HuH-7.5 (cell line): Measurements from ENCODE around the gene TM6SF1.
"Not testable (repeated sequence)": the region's sequence is repeated elsewhere in the genome, so short reads cannot be mapped to it uniquely, and the experiment has no call there.

Source experiments
- DNase-seq: peaks from one replicate; pipeline ENCODE4 v3.0.0; 2011; ENCODE audit warnings: low spot score

The TM6SF1 gene

GRCh38 chr15:83106994-83107840 lies at the start of gene TM6SF1:
TSS of gene TM6SF1 (plus strand) at chr15:83107645. CDS start at chr15:83107681, 36 bp downstream.
- peak; percentile 28 for DNase-seq

GRCh38 chr15:83057696-83058376 lies 49.6 kb upstream of the TM6SF1 start:
- DNase-seq = no peak

GRCh38 chr15:83061680-83062079 lies 45.8 kb upstream of the TM6SF1 start:
- no peak for DNase-seq

- no peak for DNase-seq
Measured at GRCh38 chr15:83062768-83063180, 44.7 kb upstream of the TM6SF1 start.

- no peak for DNase-seq
Measured at GRCh38 chr15:83063551-83063950, 43.9 kb upstream of the TM6SF1 start.

- DNase-seq = no peak
Measured at GRCh38 chr15:83064859-83065258, 42.6 kb upstream of the TM6SF1 start.

GRCh38 chr15:83065431-83065830 lies 42.0 kb upstream of the TM6SF1 start:
- DNase-seq = no peak

GRCh38 chr15:83066034-83066733 lies 41.3 kb upstream of the TM6SF1 start:
- no peak for DNase-seq

- DNase-seq = peak; percentile 99
Measured at GRCh38 chr15:83066734-83067637, 40.5 kb upstream of the TM6SF1 start, which contains the start of gene BTBD1. TSS of gene BTBD1 (minus strand) at chr15:83067252. CDS start at chr15:83067151, 101 bp downstream.

- no peak for DNase-seq
Measured at GRCh38 chr15:83067638-83067962, 39.8 kb upstream of the TM6SF1 start.

- no peak for DNase-seq
Measured at GRCh38 chr15:83068054-83068453, 39.4 kb upstream of the TM6SF1 start.

- DNase-seq = not testable (repeated sequence)
Measured at GRCh38 chr15:83069211-83069642, 38.2 kb upstream of the TM6SF1 start.

GRCh38 chr15:83077491-83078230 lies 29.8 kb upstream of the TM6SF1 start:
- DNase-seq = no peak

- no peak for DNase-seq
Measured at GRCh38 chr15:83078712-83079111, 28.7 kb upstream of the TM6SF1 start.

GRCh38 chr15:83081256-83082014 lies 26.0 kb upstream of the TM6SF1 start:
- no peak for DNase-seq

- no peak for DNase-seq
Measured at GRCh38 chr15:83082730-83083386, 24.6 kb upstream of the TM6SF1 start.

GRCh38 chr15:83085461-83085860 lies 22.0 kb upstream of the TM6SF1 start:
- not testable (repeated sequence) for DNase-seq

- DNase-seq = not testable (repeated sequence)
Measured at GRCh38 chr15:83085864-83086552, 21.4 kb upstream of the TM6SF1 start.

GRCh38 chr15:83087576-83087975 lies 19.9 kb upstream of the TM6SF1 start:
- no peak for DNase-seq
